Activated CD4-positive, CD25-positive, alpha-beta regulatory T cell treated with anti-CD3 and anti-CD28 coated beads, Interleukin-2, amount 50 U/mL, for 24 hours (primary cell): ENCODE measurements around the gene PMEPA1.

Source experiments
- ATAC-seq, 2 donors: fragments of 150-1000 bp; cut with Tn5 transposase; one replicate each; pipeline ENCODE4 v1.10.0; 2021; ENCODE audit warnings: mild to moderate bottlenecking in 1 of 2, moderate library complexity in 1 of 2

PMEPA1 gene

GRCh38 chr20:57621421-57622200 lies 88.2 kb downstream of the PMEPA1 start:
- no peak for ATAC-seq

- no peak for ATAC-seq
Observed at GRCh38 chr20:57620999-57621398, 88.8 kb downstream of the PMEPA1 start.

GRCh38 chr20:57620274-57620990 lies 89.4 kb downstream of the PMEPA1 start, which contains the start of gene ZBP1:
ZBP1 (minus strand) TSS chr20:57620426; CDS start chr20:57620295, 131 bp downstream.
- ATAC-seq: peak; percentile 41 to 52

GRCh38 chr20:57619051-57619831 lies 90.6 kb downstream of the PMEPA1 start:
- peak; percentile 79 to 81 for ATAC-seq

GRCh38 chr20:57618764-57619050 lies 91.1 kb downstream of the PMEPA1 start:
- no peak for ATAC-seq

GRCh38 chr20:57618091-57618763 lies 91.6 kb downstream of the PMEPA1 start:
- ATAC-seq: no peak

- no peak for ATAC-seq
Observed at GRCh38 chr20:57617079-57617795, 92.6 kb downstream of the PMEPA1 start.

GRCh38 chr20:57616143-57616951 lies 93.5 kb downstream of the PMEPA1 start:
- no peak for ATAC-seq

GRCh38 chr20:57615445-57615811 lies 94.4 kb downstream of the PMEPA1 start:
- ATAC-seq: no peak

- no peak for ATAC-seq
Observed at GRCh38 chr20:57614490-57615444, 95.0 kb downstream of the PMEPA1 start.

- ATAC-seq: no peak
Observed at GRCh38 chr20:57613481-57613921, 96.3 kb downstream of the PMEPA1 start.

- no peak for ATAC-seq
Observed at GRCh38 chr20:57612916-57613315, 96.9 kb downstream of the PMEPA1 start.

- no peak for ATAC-seq
Observed at GRCh38 chr20:57612436-57612835, 97.4 kb downstream of the PMEPA1 start.

GRCh38 chr20:57611586-57612311 lies 98.1 kb downstream of the PMEPA1 start:
- no peak for ATAC-seq

GRCh38 chr20:57610261-57610952 lies 99.4 kb downstream of the PMEPA1 start:
- no peak for ATAC-seq

- no peak for ATAC-seq
Observed at GRCh38 chr20:57609842-57610167, 100.0 kb downstream of the PMEPA1 start.

- no peak for ATAC-seq
Observed at GRCh38 chr20:57609086-57609841, 100.6 kb downstream of the PMEPA1 start.

- no peak for ATAC-seq
Observed at GRCh38 chr20:57608516-57608915, 101.3 kb downstream of the PMEPA1 start.
